ENCODE results near the gene GALT. TPM values are rescaled to one million over a fixed set of nuclear protein-coding genes. Genes with fewer than 3 reads are reported as not detected.

The GALT gene
- total and polyA plus RNA-seq, 2 of the 13 experiments (the other 11 are each of a cell fraction or from before 2014, with no cell fraction given), result 40.4 to 46.3 TPM

- TF ChIP-seq UBTF (CRISPR knock-in tag; IDR thresholded peaks at IDR 0.05) (0 out of 2 replicates have a peak, but pooled peaks have one; percentile 11), BCL3 (CRISPR knock-in tag; IDR thresholded peaks at IDR 0.05) (no peak), ZNF362 (CRISPR knock-in tag; IDR thresholded peaks at IDR 0.05; ENCODE audit: borderline replicate concordance) (no peak), ZNF678 (CRISPR knock-in tag; IDR thresholded peaks at IDR 0.05) (0 out of 2 replicates have a peak, but pooled peaks have one; percentile 80), ZNF790 (CRISPR knock-in tag; IDR thresholded peaks at IDR 0.05; ENCODE audit: borderline replicate concordance) (peak; percentile 23; the same call in 1 of the 2 replicates), ZMYM3 (CRISPR knock-in tag; IDR thresholded peaks at IDR 0.05) (peak; percentile 4; the same call in 1 of the 2 replicates), ZNF260 (CRISPR knock-in tag; IDR thresholded peaks at IDR 0.05; ENCODE audit: borderline replicate concordance, low read depth) (no peak), MYPOP (CRISPR knock-in tag; IDR thresholded peaks at IDR 0.05) (0 out of 2 replicates have a peak, but pooled peaks have one; percentile 4), DMTF1 (CRISPR knock-in tag; IDR thresholded peaks at IDR 0.05) (no peak), ZNF558 (CRISPR knock-in tag; IDR thresholded peaks at IDR 0.05; ENCODE audit: borderline replicate concordance) (peak; percentile 70; the same call in 1 of the 2 replicates), ZNF672 (CRISPR knock-in tag; IDR thresholded peaks at IDR 0.05) (no peak)
- TF ChIP-seq, protein P1, sequence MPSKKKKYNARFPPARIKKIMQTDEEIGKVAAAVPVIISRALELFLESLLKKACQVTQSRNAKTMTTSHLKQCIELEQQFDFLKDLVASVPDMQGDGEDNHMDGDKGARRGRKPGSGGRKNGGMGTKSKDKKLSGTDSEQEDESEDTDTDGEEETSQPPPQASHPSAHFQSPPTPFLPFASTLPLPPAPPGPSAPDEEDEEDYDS (CRISPR knock-in tag; IDR thresholded peaks at IDR 0.05), result no peak
- TF ChIP-seq, protein P2, sequence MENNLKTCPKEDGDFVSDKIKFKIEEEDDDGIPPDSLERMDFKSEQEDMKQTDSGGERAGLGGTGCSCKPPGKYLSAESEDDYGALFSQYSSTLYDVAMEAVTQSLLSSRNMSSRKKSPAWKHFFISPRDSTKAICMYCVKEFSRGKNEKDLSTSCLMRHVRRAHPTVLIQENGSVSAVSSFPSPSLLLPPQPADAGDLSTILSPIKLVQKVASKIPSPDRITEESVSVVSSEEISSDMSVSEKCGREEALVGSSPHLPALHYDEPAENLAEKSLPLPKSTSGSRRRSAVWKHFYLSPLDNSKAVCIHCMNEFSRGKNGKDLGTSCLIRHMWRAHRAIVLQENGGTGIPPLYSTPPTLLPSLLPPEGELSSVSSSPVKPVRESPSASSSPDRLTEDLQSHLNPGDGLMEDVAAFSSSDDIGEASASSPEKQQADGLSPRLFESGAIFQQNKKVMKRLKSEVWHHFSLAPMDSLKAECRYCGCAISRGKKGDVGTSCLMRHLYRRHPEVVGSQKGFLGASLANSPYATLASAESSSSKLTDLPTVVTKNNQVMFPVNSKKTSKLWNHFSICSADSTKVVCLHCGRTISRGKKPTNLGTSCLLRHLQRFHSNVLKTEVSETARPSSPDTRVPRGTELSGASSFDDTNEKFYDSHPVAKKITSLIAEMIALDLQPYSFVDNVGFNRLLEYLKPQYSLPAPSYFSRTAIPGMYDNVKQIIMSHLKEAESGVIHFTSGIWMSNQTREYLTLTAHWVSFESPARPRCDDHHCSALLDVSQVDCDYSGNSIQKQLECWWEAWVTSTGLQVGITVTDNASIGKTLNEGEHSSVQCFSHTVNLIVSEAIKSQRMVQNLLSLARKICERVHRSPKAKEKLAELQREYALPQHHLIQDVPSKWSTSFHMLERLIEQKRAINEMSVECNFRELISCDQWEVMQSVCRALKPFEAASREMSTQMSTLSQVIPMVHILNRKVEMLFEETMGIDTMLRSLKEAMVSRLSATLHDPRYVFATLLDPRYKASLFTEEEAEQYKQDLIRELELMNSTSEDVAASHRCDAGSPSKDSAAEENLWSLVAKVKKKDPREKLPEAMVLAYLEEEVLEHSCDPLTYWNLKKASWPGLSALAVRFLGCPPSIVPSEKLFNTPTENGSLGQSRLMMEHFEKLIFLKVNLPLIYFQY (CRISPR knock-in tag; IDR thresholded peaks at IDR 0.05; ENCODE audit: borderline replicate concordance), result 0 out of 2 replicates have a peak, but pooled peaks have one; percentile 3
- TF ChIP-seq, protein P3, sequence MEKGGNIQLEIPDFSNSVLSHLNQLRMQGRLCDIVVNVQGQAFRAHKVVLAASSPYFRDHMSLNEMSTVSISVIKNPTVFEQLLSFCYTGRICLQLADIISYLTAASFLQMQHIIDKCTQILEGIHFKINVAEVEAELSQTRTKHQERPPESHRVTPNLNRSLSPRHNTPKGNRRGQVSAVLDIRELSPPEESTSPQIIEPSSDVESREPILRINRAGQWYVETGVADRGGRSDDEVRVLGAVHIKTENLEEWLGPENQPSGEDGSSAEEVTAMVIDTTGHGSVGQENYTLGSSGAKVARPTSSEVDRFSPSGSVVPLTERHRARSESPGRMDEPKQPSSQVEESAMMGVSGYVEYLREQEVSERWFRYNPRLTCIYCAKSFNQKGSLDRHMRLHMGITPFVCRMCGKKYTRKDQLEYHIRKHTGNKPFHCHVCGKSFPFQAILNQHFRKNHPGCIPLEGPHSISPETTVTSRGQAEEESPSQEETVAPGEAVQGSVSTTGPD (CRISPR knock-in tag; IDR thresholded peaks at IDR 0.05), result peak; percentile 12; the same call in 1 of the 2 replicates
Observed at GRCh38 chr9:34647084-34647403, 569 bp downstream of the GALT start (continued).

Data from HepG2 (cell line).